Hepatocyte (in vitro differentiated cells): Measurements from ENCODE around the gene PAK5. TPM values are rescaled to one million over a fixed set of nuclear protein-coding genes. Genes with fewer than 3 reads are reported as not detected.

ENCODE experiments used
- DNase-seq: peaks from one replicate; pipeline ENCODE4 v3.0.0-alpha.2; 2016; ENCODE audit warnings: low spot score
- H2AFZ ChIP-seq: fragments of 200-600 bp; sonication (generic); 2 replicates; pipeline ENCODE4 v1.6.0; 2016; ENCODE audit warnings: antibody characterized with exemption, mild to moderate bottlenecking
- H3K27ac ChIP-seq: fragments of 200-600 bp; sonication (generic); 2 replicates; pipeline ENCODE4 v1.5.1; 2016; ENCODE audit warnings: mild to moderate bottlenecking
- H3K27me3 ChIP-seq: fragments of 200-600 bp; sonication (generic); 2 replicates; pipeline ENCODE4 v1.6.1; 2016
- H3K36me3 ChIP-seq: fragments of 200-600 bp; sonication (generic); replicated peaks from 2 replicates; pipeline ENCODE4 v1.5.1; 2016; ENCODE audit warnings: low read depth; ENCODE audit not compliant: insufficient read depth
- H3K4me1 ChIP-seq: fragments of 200-600 bp; sonication (generic); 2 replicates; pipeline ENCODE4 v1.5.1; 2016; ENCODE audit warnings: mild to moderate bottlenecking, moderate library complexity; ENCODE audit not compliant: insufficient read depth
- H3K4me2 ChIP-seq: fragments of 200-600 bp; sonication (generic); 2 replicates; pipeline ENCODE4 v1.6.0; 2016
- H3K4me3 ChIP-seq: fragments of 200-600 bp; sonication (generic); 2 replicates; pipeline ENCODE4 v1.5.1; 2016; ENCODE audit warnings: mild to moderate bottlenecking
- H3K79me2 ChIP-seq: fragments of 200-600 bp; sonication (generic); 2 replicates; pipeline ENCODE4 v1.6.0; 2017; ENCODE audit warnings: mild to moderate bottlenecking
- H3K9me2 ChIP-seq: fragments of 200-600 bp; sonication (generic); replicated peaks from 2 replicates; pipeline ENCODE4 v1.6.0; 2017; ENCODE audit warnings: mild to moderate bottlenecking; ENCODE audit not compliant: insufficient read depth
- H3K9me3 ChIP-seq: fragments of 200-600 bp; sonication (generic); 2 replicates; pipeline ENCODE4 v1.5.1; 2016; ENCODE audit warnings: low read depth, mild to moderate bottlenecking
- H4K20me1 ChIP-seq: fragments of 200-600 bp; sonication (generic); 2 replicates; pipeline ENCODE4 v1.6.0; 2016; ENCODE audit warnings: mild to moderate bottlenecking; ENCODE audit not compliant: insufficient read depth, poor library complexity, severe bottlenecking
- EZH2 ChIP-seq: fragments of 200-600 bp; sonication (generic); IDR thresholded peaks from 2 replicates; pipeline ENCODE4 v1.6.1; 2016; ENCODE audit warnings: antibody characterized with exemption, mild to moderate bottlenecking, borderline replicate concordance
- EZH2phosphoT487 ChIP-seq: fragments of 200-600 bp; sonication (generic); IDR thresholded peaks from one replicate; pipeline ENCODE4 v1.6.1; 2018; ENCODE audit warnings: antibody characterized with exemption, mild to moderate bottlenecking, low read depth, moderate library complexity; ENCODE audit not compliant: unreplicated experiment, severe bottlenecking
- WGBS: methylation state at CpG from one replicate; pipeline ENCODE4 v1.1.6; 2016; ENCODE audit warnings: low lambda C conversion rate; ENCODE audit errors: missing lambda C conversion rate; 5-methylcytosine and 5-hydroxymethylcytosine counted together
- polyA plus RNA-seq: library from polyadenylated mRNA; unstranded; fragments of >200 nt; fragmentation: Nextera tagmentation; extraction: Ambion mirVana; gene quantifications from 2 replicates; pipeline ENCODE4 v1.2.1, GENCODE V29; 2016
- total RNA-seq: library from RNA; depleted of rRNA; stranded (reverse); fragments of >200 nt; gene quantifications from 2 replicates; pipeline ENCODE4 v1.2.3, GENCODE V29; 2014
- TF ChIP-seq, protein P1 (sequence below): fragments of 200-600 bp; sonication (generic); IDR thresholded peaks from 2 replicates; pipeline ENCODE4 v1.5.1; 2016; ENCODE audit warnings: antibody characterized with exemption, mild to moderate bottlenecking; ENCODE audit not compliant: poor library complexity

PAK5 gene
- total and polyA plus RNA-seq, 2 experiments from 2014 or later, result 0.56 to 0.97 TPM

DNA sequence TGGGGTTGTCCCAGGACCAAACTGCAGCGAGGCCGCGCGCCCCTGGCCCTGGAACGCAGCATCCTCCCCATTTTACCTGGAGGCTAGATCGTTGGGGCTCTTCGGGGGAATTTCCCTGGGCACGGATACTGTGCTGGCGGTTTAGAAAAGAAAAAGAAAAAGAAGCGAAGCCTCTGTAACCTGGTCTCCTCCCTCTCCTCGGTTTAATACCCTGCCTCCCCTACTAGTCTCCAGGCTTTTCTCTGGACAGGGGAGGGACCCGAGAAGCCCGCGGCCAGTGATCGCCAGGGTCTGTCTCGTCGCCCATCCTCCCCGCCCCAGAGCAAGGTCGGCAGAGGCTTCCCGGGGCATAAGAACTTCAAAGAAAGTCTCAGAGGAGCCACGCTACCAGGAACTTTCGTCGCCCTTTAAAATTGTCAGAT lies 330.6 kb downstream of the PAK5 start:
- Histone ChIP-seq H3K4me3 (no peak overlapping the region), H3K79me2 (no peaks in the 10 kb centered on the region), H3K4me2 (peak overlapping the region; percentile 49)

GRCh38 chr20:9507544-9508239 lies 331.2 kb downstream of the PAK5 start:
- TF ChIP-seq EZH2phosphoT487 (no peak), EZH2 (peak; percentile 80)
- TF ChIP-seq, protein P1, sequence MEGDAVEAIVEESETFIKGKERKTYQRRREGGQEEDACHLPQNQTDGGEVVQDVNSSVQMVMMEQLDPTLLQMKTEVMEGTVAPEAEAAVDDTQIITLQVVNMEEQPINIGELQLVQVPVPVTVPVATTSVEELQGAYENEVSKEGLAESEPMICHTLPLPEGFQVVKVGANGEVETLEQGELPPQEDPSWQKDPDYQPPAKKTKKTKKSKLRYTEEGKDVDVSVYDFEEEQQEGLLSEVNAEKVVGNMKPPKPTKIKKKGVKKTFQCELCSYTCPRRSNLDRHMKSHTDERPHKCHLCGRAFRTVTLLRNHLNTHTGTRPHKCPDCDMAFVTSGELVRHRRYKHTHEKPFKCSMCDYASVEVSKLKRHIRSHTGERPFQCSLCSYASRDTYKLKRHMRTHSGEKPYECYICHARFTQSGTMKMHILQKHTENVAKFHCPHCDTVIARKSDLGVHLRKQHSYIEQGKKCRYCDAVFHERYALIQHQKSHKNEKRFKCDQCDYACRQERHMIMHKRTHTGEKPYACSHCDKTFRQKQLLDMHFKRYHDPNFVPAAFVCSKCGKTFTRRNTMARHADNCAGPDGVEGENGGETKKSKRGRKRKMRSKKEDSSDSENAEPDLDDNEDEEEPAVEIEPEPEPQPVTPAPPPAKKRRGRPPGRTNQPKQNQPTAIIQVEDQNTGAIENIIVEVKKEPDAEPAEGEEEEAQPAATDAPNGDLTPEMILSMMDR, result no peak
- Histone ChIP-seq H3K4me2 (peak overlapping the region; percentile 49), H3K36me3 (no peaks in the 10 kb centered on the region), H4K20me1 (no peaks in the 10 kb centered on the region), H3K27me3 (peaks cover 98% of the 10 kb centered on the region), H3K9me3 (no peaks in the 10 kb centered on the region), H3K27ac (no peak overlapping the region), H3K4me3 (no peak overlapping the region), H2AFZ (no peak overlapping the region), H3K9me2 (no peaks in the 10 kb centered on the region), H3K79me2 (no peaks in the 10 kb centered on the region), H3K4me1 (no peaks in the 10 kb centered on the region)
- no peak for DNase-seq
- 14% methylated on average over 37 of the region's 37 CpGs for WGBS

More for the DNA sequence above, 330.6 kb downstream of the PAK5 start:
- H3K27me3 ChIP-seq, result peaks cover 98% of the 10 kb centered on the region
- H3K36me3 ChIP-seq, result no peaks in the 10 kb centered on the region
- H4K20me1 ChIP-seq, result no peaks in the 10 kb centered on the region
- WGBS, result 8% methylated on average over 23 of the region's 23 CpGs
- H3K9me3 ChIP-seq, result no peaks in the 10 kb centered on the region
- H2AFZ ChIP-seq, result no peak overlapping the region
- TF ChIP-seq EZH2phosphoT487, result peak; percentile 18
- TF ChIP-seq, protein P1, result no peak
- no peak for DNase-seq
- H3K27ac ChIP-seq, result no peak overlapping the region
- H3K9me2 ChIP-seq, result no peaks in the 10 kb centered on the region
- no peaks in the 10 kb centered on the region for H3K4me1 ChIP-seq

DNA sequence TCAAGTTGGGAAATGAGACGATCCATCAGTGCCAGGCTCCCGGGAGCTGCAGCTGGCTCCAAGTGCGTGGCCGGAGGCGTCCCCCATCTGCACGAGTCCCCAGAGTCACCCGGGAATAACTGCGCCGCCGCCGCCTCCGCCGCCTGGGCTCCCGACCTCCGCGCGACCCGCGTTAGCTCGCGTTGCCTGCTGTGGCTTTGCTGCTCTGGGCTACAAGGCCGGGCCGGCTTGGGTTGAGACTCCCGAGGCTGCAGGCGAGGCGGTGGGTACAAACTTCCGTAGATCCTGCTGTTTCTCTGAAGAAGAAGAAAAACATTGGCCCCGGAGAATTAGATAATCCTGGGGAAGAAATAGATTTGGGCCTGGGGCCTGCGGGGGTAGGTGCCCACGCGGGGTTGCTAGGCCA lies 331.9 kb downstream of the PAK5 start:
- H3K79me2 ChIP-seq, result no peaks in the 10 kb centered on the region
- no peak for DNase-seq
- H3K4me3 ChIP-seq, result no peak overlapping the region
- no peaks in the 10 kb centered on the region for H3K9me3 ChIP-seq
- peaks cover 96% of the 10 kb centered on the region for H3K27me3 ChIP-seq
- WGBS, result 23% methylated on average over 31 of the region's 31 CpGs
- H3K4me1 ChIP-seq, result no peaks in the 10 kb centered on the region
- no peaks in the 10 kb centered on the region for H3K36me3 ChIP-seq
- no peaks in the 10 kb centered on the region for H3K9me2 ChIP-seq
- H4K20me1 ChIP-seq, result no peaks in the 10 kb centered on the region
- peak overlapping the region; percentile 45 for H2AFZ ChIP-seq
- peak overlapping the region; percentile 69 for H3K4me2 ChIP-seq
- TF ChIP-seq EZH2phosphoT487 (no peak), EZH2 (peak; percentile 94)
- H3K27ac ChIP-seq, result no peak overlapping the region

DNA sequence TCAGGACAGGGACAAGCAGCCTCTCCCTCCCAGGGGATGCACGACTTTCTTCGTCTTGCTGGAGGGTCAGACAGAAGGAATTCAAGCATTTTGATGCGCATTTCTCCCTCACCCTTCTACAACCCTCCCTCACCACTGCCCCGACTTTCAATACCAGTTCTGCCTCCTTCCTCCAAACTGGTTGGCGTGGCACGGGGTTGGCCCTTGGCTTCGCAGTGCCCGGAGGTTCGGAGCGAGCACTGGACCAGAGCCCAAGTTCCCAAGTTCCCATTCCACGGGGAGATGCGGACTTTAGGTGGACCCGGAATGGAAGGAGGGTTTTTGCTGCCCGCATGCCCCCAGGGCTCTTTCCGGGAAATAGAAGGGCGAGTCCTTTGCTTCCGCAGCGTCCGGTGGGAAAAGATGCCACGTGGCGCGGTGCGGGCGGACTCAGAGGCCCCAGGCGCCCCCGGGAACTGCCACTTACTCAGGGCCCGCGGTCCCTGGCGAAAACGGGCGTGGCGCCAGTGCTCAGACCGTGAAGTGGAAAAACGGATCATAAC lies 332.5 kb downstream of the PAK5 start:
- DNase-seq, result no peak

More for the DNA sequence above, 332.5 kb downstream of the PAK5 start:
- no peaks in the 10 kb centered on the region for H3K36me3 ChIP-seq
- no peaks in the 10 kb centered on the region for H3K9me2 ChIP-seq
- H3K4me3 ChIP-seq, result no peak overlapping the region
- H4K20me1 ChIP-seq, result no peaks in the 10 kb centered on the region
- no peaks in the 10 kb centered on the region for H3K9me3 ChIP-seq
- TF ChIP-seq, protein P1, result no peak
- TF ChIP-seq EZH2, result no peak
- TF ChIP-seq EZH2phosphoT487, result no peak
- no peaks in the 10 kb centered on the region for H3K4me1 ChIP-seq
- H2AFZ ChIP-seq, result no peak overlapping the region
- H3K27ac ChIP-seq, result no peak overlapping the region
- H3K4me2 ChIP-seq, result peak overlapping the region; percentile 69
- 25% methylated on average over 34 of the region's 34 CpGs for WGBS
- peaks cover 90% of the 10 kb centered on the region for H3K27me3 ChIP-seq
- H3K79me2 ChIP-seq, result no peaks in the 10 kb centered on the region
